Left ventricle myocardium superior (tissue), 1 donor: ENCODE data around the gene ST6GALNAC5. TPM values are rescaled to one million over a fixed set of nuclear protein-coding genes. Genes with fewer than 3 reads are reported as not detected.
"Not testable (repeated sequence)": the region's sequence is repeated elsewhere in the genome, so short reads cannot be mapped to it uniquely, and the experiment has no call there.

ENCODE experiments used
- ATAC-seq: fragments of 200-7000 bp; cut with Tn5 transposase; one replicate; pipeline ENCODE4 v1.9.1; 2020; ENCODE audit warnings: mild to moderate bottlenecking, moderate library complexity
- DNase-seq: peaks from one replicate; pipeline ENCODE4 v3.0.0-alpha.2; 2020
- intact Hi-C: fragments of 100-400 bp; cut with micrococcal nuclease; formaldehyde crosslinking; loops from one replicate; pipeline ENCODE4 v1.11.0; 2022
- total RNA-seq: library from RNA; stranded (reverse); fragmentation: NEBNext Ultra II Directional; extraction: Animal tissue kit (Norgen Biotek cat#: 25700); gene quantifications from one replicate; pipeline ENCODE4 v1.2.1, GENCODE V29; 2021
- donor health status: DM: no; HTN: yes; CAD: no; lungs with severe emphysema.

The ST6GALNAC5 gene
- total RNA-seq, 1 donor from 2014 or later, result 0.62 TPM

- intact Hi-C loops, result no loop called here
- DNase-seq (no peak), ATAC-seq (no peak)
Measured at GRCh38 chr1:76961820-76962207, 94.5 kb downstream of the ST6GALNAC5 start.

DNA sequence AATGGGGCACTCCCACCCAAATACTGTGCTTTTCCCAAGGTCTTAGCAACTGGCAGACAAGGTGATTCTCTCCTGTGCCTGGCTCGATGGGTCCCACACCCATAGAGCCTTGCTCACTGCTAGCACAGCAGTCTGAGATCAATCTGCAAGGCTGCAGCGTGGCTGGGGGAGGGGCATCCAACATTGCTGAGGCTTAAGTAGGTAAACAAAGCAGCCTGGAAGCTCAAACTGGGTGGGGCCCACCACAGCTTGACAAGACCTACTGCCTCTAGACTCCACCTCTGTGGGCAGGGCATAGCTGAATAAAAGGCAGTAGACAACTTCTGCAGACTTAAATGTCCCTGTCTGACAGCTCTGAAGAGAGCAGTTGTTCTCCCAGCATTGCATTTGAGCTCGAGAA is 114.0 kb downstream of the ST6GALNAC5 start:
- ATAC-seq, DNase-seq, intact Hi-C loops: not testable (repeated sequence)

DNA sequence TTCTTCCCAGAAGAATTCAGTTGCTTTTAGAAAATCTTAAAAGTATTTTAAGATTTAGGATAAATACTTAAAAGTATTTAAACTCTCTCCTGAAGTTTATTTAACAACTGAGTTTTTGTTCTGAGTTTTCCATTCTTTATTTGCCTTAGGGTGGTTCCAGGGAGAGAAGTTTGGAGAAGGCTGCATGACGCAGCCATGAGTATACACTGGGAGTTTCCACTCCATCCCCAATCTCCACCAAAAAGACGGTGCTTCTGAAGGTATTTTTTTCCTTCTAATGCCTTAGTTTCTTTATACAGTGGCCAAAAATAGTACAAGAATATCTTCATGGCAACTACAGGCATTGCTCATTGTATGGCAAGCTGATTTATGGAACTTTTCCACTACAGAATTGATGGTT is 122.7 kb downstream of the ST6GALNAC5 start:
- intact Hi-C loops, result no loop called here
- DNase-seq, result no peak
- ATAC-seq, result no peak

DNA sequence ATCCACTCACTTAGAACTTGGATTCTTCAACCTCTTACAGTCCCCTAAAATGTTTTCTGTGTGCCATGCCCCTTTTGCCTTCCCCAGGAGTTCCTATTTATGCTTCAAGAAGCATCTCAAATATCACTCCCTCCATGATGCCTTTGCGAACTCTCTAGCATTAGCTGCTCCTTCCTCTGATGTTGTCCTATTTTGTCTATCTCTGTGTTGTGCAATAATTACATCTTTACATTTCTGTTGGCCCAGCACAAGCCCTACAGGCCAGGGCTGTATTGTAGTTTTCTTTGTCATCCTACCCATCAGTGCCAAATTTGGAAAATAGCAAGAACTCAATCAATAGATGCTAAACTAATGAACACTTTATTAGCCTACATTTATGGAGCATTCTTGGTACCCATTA is 125.8 kb downstream of the ST6GALNAC5 start:
- intact Hi-C loops, result no loop called here
- DNase-seq, result no peak
- ATAC-seq, result no peak

DNA sequence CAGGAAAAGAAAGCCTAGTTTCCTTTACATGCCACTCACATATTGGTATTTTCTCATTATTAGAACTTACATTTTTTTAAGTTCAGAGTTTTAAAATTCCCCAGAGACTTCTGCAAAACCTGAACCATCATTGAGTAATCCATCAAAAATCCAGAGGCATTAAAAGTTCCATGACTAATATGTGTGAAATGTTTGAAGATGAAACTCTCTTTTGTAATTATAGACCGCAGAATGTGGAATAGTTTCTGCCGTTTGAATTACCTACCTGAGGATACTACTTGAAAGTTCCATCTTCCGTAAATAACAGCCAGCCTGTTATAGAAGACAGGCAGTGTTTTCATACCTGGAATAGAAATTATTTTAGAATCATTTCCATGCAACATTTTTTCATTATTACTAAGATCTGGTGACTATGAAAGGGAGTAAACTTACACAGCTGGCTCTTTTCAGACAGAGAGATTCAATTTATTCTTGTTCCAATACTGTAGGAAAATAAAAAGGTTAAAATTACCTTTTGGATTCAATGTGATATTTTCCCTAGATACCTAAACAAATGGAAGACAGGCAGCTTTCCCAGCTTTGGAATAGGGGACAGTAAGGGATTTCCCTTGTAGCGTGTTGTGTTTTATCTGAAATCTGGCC is 131.4 kb downstream of the ST6GALNAC5 start:
- intact Hi-C loops, result no loop called here
- DNase-seq, result no peak
- no peak for ATAC-seq

GRCh38 chr1:77007675-77008074 is 140.4 kb downstream of the ST6GALNAC5 start:
- ATAC-seq, result no peak
- no peak for DNase-seq
- intact Hi-C loops, result no loop called here

DNA sequence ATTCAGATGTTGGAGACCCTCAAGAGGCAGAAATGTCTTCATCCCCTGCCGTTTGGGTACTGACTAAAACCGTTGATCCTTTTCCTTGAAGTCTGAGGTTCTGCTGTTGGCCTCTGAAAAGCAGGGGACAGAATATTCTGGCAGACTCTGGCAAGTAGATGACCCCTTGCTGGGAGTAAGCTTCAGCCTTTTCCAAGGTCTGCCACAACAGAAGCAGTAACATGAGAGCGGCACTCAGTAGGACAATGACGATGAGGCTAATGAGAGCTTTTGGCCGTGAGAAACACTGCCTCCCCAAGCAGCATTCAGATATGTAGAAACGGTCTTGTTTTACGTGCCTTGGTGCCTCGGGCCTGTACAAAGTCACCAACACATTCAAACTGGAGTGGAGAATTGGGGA is 143.7 kb downstream of the ST6GALNAC5 start:
- ATAC-seq, result no peak
- intact Hi-C loops, result no loop called here
- DNase-seq, result no peak

DNA sequence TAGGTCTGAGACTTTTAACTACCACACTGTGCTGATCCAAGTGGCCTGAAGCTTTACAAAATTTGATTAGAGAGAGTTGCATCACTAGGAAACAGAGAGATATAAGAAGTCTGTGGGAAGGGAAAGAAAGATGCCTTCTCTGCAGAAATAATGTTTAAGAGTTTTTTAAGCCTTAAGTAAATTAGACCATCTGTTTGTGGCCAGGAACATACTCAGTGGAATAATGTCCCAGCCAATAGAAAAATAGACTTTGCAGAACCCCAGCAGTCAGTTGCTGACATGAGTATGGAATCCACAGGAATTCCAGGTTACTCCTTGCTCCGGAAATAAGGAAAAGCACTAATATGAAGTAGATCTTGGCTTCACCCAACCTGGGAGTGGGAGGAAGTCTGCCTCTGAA is 144.8 kb downstream of the ST6GALNAC5 start:
- ATAC-seq, result no peak
- intact Hi-C loops, result no loop called here
- no peak for DNase-seq

DNA sequence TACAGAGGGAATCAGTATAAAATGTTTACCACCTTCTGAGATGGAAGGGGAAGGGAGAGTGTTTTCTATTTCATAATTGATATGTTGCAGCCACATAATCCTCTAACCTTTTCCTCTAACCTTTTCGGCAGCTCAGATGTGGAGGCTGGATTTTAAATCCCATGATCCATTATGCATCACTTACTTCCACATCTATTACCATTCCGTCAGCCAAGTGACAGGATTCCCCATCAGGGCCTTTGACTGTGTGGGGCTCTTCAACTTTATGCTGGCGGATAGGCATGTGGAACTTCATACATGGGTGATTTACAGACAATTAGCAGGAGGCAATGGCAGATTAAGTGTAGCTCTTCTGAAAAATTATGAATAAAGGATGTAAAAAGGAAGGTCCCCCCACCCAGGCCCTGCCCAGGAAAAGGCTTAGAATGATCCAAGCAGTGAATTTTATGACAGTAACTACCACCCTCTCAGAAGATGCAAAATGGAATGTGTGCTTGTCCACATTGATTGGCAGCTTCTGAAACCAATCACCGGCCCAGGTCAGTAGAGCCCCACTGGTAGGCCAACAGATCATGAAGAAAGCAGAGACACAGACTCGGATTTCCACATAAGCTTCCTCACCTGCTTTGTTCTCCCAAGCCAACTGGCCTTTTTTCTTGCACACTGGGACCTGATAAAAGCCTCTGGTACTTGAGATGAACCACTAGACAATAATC is 147.0 kb downstream of the ST6GALNAC5 start:
- intact Hi-C loops, result no loop called here
- no peak for ATAC-seq
- DNase-seq, result no peak

DNA sequence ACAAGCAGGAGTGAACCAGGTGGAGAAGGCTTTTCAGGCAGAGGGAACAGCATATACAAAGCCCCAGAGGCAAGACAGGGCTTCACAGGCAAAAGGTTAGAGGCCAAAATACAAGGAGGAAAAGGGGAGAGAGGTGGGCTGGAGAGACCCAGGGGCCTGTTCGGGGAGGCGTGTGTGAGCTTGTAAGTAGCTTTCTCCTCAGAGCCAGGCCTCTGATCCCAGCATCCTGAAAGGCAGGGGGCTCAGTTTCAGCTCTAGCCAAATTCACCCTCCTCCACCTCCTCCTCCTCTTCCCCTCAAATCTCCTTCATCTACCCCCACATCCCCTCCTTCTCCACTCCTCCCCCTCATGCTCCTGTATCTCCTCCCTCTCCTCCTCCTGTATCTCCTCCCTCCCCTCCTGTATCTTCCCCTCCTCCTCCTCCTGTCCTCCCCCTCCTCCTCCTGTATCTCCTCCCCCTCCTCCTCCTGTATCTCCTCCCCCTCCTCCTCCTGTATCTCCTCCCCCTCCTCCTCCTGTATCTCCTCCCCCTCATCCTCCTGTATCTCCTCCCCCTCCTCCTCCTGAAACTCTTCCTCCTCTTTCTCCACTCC is 148.6 kb downstream of the ST6GALNAC5 start:
- ATAC-seq (no peak), DNase-seq (no peak)
- intact Hi-C loops, result no loop called here

DNA sequence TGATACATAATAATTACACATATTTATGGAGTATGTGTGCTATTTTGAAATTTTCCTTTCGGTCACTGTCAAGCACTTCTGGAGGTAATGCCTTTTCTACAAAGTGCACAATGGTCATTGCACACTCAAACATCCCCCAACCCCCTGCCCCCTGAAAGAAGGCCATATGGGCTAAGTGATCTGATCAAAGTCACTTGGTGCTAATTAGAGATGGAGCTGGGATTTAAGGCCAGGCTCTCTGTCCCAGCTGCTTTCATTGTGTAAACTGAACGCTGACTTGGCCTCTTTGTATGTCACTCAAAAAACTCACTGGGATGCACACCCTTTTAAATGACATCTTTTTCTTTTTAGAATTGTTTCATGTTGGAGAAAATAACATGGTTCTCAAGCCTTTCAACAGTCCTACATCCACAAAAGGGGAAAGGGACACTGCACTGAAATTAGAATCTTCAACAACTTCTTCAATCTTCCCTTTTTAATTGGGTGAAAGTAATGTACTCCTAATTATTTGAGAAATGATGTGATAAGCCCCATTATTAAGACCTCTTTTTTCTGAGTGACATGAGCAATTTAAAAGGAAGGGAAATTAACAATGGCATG is 149.2 kb downstream of the ST6GALNAC5 start:
- no peak for ATAC-seq
- intact Hi-C loops, result no loop called here
- no peak for DNase-seq

DNA sequence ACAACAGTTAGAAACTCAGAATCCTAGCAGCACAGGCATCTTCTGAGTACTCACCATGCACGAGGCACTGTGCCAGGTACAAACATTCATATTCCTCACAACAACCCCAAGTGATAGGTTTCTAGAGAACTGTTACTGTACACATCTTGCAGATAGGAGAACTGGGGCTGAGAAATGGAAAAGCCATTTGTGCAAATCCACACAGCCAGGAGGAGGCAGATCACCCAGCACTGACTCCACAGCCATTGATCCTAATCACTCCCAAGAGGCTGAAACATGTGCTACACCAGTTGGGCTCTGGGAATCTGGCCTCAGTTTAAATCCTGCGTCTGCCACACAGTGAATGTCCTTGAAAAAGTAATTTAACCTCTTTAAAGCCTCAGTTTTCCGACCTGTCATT is 151.0 kb downstream of the ST6GALNAC5 start:
- intact Hi-C loops, result no loop called here
- no peak for DNase-seq
- no peak for ATAC-seq

- intact Hi-C loops, result no loop called here
- DNase-seq, result no peak
- ATAC-seq, result no peak
Measured at GRCh38 chr1:77018761-77019160, 151.5 kb downstream of the ST6GALNAC5 start.

DNA sequence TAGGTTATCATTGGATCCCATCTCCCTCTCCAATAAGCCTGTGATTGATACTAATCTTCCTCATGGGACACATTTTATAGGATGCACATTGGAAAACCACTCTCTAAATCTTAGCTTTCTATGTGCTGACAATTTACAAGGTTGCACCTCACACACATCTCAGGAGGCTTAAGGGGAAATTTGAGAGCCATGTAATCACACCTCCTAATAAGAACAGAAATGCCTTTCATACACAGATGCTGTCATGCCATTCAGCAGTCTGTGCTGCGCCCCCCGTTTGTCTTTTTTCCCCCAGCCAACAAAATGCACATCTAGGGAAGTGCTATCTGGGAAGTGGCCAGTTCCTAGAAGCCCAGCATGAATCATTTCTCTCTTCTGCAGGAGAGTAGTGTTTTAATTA is 154.5 kb downstream of the ST6GALNAC5 start:
- ATAC-seq, result no peak
- intact Hi-C loops, result no loop called here
- no peak for DNase-seq

DNA sequence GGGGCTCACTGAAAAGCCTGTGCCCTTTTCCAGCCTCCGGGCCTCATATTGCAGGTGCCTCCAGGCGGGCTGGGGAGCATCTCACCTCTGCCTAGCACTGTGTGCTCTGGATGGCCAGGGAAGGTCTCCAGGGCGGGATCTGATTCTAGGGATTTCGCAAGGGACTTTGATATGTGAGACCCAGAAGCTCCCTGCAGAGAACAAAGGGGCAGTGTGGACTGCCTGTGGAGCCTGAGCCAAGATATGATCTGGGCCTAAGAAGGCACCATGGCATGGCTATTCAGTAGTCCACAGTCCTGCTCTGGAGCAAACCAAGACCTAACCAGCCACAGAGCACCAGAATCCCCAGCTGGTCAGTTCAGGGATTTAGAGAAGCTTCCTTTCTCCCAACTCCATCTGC is 157.2 kb downstream of the ST6GALNAC5 start:
- DNase-seq (no peak), ATAC-seq (no peak)
- intact Hi-C loops, result no loop called here

- intact Hi-C loops, result no loop called here
- DNase-seq (no peak), ATAC-seq (no peak)
Measured at GRCh38 chr1:77025599-77025998, 158.3 kb downstream of the ST6GALNAC5 start.

DNA sequence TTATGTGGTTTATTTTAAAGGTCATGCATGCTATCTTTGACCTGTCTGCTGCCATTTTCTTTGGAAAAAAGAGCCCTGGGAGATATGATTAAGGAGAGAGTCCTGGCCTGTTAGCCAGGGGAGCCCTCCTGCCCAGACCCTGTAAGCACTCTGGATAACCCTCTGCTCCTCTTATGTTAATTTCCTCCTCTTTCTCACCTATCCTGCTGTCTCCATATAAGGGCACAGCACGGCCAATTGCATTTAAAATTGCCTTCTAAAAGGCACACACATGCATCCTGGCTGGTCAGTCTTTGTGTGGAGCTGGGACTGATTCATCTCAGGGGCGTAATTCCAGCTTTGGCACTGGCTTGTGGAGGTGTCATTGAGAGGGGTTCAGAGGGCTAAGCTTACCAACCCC is 158.9 kb downstream of the ST6GALNAC5 start:
- ATAC-seq, result no peak
- intact Hi-C loops, result no loop called here
- no peak for DNase-seq

DNA sequence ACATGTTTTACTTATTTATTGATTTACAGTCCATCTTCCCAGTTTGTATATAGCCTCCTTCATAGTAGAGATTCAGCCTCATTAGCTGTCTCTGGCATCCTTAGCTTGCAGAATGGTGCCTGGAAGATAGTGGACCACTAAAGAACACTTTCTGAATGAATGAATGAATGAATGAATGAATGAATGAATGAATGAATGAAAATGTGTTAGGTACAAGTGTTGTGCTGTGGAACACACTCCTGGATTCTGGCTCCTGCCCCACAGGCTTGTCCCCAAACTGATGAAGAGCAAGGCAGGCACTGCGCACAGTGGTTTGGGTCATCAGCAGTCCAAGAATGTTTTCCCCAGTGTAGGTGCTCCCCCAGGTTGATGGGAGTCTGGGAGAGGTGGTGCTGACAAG is 159.4 kb downstream of the ST6GALNAC5 start:
- ATAC-seq (no peak), DNase-seq (no peak)
- intact Hi-C loops, result no loop called here

- ATAC-seq (no peak), DNase-seq (no peak)
- intact Hi-C loops, result no loop called here
Measured at GRCh38 chr1:77027847-77028246, 160.6 kb downstream of the ST6GALNAC5 start.

- intact Hi-C loops, result no loop called here
- ATAC-seq (no peak), DNase-seq (no peak)
Measured at GRCh38 chr1:77030401-77031105, 163.3 kb downstream of the ST6GALNAC5 start.
